Astrocyte (in vitro differentiated cells and primary cell): ENCODE data around the gene FGL2.
"Not testable (repeated sequence)": the region's sequence is repeated elsewhere in the genome, so short reads cannot be mapped to it uniquely, and the experiment has no call there.

Experiments
- CTCF ChIP-seq: IDR thresholded peaks from 2 replicates; pipeline ENCODE4 v1.5.1; 2011; ENCODE audit warnings: low read depth, mild to moderate bottlenecking, inconsistent platforms, low read length, moderate library complexity; ENCODE audit not compliant: insufficient read depth
- EZH2 ChIP-seq: IDR thresholded peaks from 2 replicates; pipeline ENCODE4 v1.6.1; 2012; ENCODE audit warnings: mild to moderate bottlenecking, low read length, inconsistent platforms; ENCODE audit not compliant: insufficient read depth

DNA sequence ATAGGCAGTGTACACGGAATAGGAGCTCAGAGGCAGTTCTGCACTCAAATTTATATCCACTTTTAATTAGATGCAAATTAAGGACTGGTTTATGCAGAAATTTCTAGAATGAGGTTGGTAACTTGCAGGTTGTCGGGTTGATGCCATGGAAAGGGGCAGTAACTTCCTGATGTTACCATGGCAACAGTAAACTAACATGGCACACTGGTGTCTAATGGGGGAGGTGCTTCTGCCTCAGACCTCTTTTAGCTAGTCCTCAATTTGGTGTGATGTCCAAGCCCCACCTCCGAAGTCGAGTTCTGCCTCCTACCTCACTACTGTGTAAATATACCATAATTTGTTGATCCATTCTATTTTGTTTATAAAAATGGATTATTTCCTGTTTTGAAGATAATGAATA, 25.2 kb downstream of the FGL2 start:
- TF ChIP-seq CTCF, EZH2: not testable (repeated sequence)
